Measurements from ENCODE around the gene IGHMBP2.

The IGHMBP2 gene

GRCh38 chr11:68925611-68926010, 21.9 kb downstream of the IGHMBP2 start:
- in situ Hi-C loops (cut with MboI; ENCODE audit: low sequenced_read_pairs): no loop called here

- in situ Hi-C loops (cut with MboI; ENCODE audit: low sequenced_read_pairs): no loop called here
Observed at GRCh38 chr11:68927280-68928135, 23.8 kb downstream of the IGHMBP2 start.

- in situ Hi-C loops (cut with MboI; ENCODE audit: low sequenced_read_pairs): no loop called here
Observed at GRCh38 chr11:68928136-68928880, 24.6 kb downstream of the IGHMBP2 start.

GRCh38 chr11:68929135-68929534, 25.4 kb downstream of the IGHMBP2 start:
- in situ Hi-C loops (cut with MboI; ENCODE audit: low sequenced_read_pairs): no loop called here

- in situ Hi-C loops (cut with MboI; ENCODE audit: low sequenced_read_pairs): no loop called here
Observed at GRCh38 chr11:68929706-68930570, 26.2 kb downstream of the IGHMBP2 start.

- in situ Hi-C loops (cut with MboI; ENCODE audit: low sequenced_read_pairs): no loop called here
Observed at GRCh38 chr11:68930991-68931855, 27.5 kb downstream of the IGHMBP2 start.

- in situ Hi-C loops (cut with MboI; ENCODE audit: low sequenced_read_pairs): no loop called here
Observed at GRCh38 chr11:68931911-68932310, 28.2 kb downstream of the IGHMBP2 start.

- in situ Hi-C loops (cut with MboI; ENCODE audit: low sequenced_read_pairs): no loop called here
Observed at GRCh38 chr11:68932358-68932757, 28.7 kb downstream of the IGHMBP2 start.

- in situ Hi-C loops (cut with MboI; ENCODE audit: low sequenced_read_pairs): no loop called here
Observed at GRCh38 chr11:68932933-68933577, 29.4 kb downstream of the IGHMBP2 start.

- in situ Hi-C loops (cut with MboI; ENCODE audit: low sequenced_read_pairs): no loop called here
Observed at GRCh38 chr11:68933605-68934320, 30.1 kb downstream of the IGHMBP2 start.

- in situ Hi-C loops (cut with MboI; ENCODE audit: low sequenced_read_pairs): no loop called here
Observed at GRCh38 chr11:68934321-68934645, 30.6 kb downstream of the IGHMBP2 start.

- in situ Hi-C loops (cut with MboI; ENCODE audit: low sequenced_read_pairs): no loop called here
Observed at GRCh38 chr11:68934666-68935065, 31.0 kb downstream of the IGHMBP2 start.

GRCh38 chr11:68935066-68935465, 31.4 kb downstream of the IGHMBP2 start:
- in situ Hi-C loops (cut with MboI; ENCODE audit: low sequenced_read_pairs): no loop called here

GRCh38 chr11:68935516-68936357, 32.0 kb downstream of the IGHMBP2 start:
- in situ Hi-C loops (cut with MboI; ENCODE audit: low sequenced_read_pairs): no loop called here

- in situ Hi-C loops (cut with MboI; ENCODE audit: low sequenced_read_pairs): no loop called here
Observed at GRCh38 chr11:68936358-68936636, 32.6 kb downstream of the IGHMBP2 start.

- in situ Hi-C loops (cut with MboI; ENCODE audit: low sequenced_read_pairs): no loop called here
Observed at GRCh38 chr11:68936676-68937620, 33.3 kb downstream of the IGHMBP2 start.

- in situ Hi-C loops (cut with MboI; ENCODE audit: low sequenced_read_pairs): no loop called here
Observed at GRCh38 chr11:68938088-68938487, 34.4 kb downstream of the IGHMBP2 start.

Measured in HL-60/S4 (cell line).